HEK293 (cell line): ENCODE data around the gene KIF19.
"Not testable (repeated sequence)": the region's sequence is repeated elsewhere in the genome, so short reads cannot be mapped to it uniquely, and the experiment has no call there.

Experiments used
- CTCF ChIA-PET: fragments of 350-600 bp; formaldehyde crosslinking; extraction: SDS; loops from one replicate; lab custom pipeline; 2021; ENCODE audit warnings: antibody characterized with exemption; lab: Yijun Ruan, JAX
- POLR2A ChIA-PET: fragments of 300-600 bp; formaldehyde crosslinking; extraction: SDS; loops from one replicate; lab custom pipeline; 2020; ENCODE audit warnings: antibody characterized with exemption, inconsistent platforms; lab: Yijun Ruan, JAX
- H3K27ac ChIP-seq: fragments of 200-500 bp; sonication (Bioruptor generic); 2 replicates; pipeline ENCODE4 v1.5.1; 2014; ENCODE audit warnings: low read depth, low read length, control low read depth, inconsistent platforms; ENCODE audit errors: extremely low read depth
- H3K36me3 ChIP-seq, 2 experiments: fragments of 200-500 bp in 1 of 2; sonication (Bioruptor generic) in 1 of 2; 1 replicate in 1 of 2; 2 replicates in 1 of 2; pipeline ENCODE4 v1.5.1; 2014 to 2017; ENCODE audit warnings: inconsistent platforms in 2 of 2, low read length in 2 of 2; ENCODE audit not compliant: control insufficient read depth in 2 of 2, insufficient read depth in 1 of 2
- H3K4me1 ChIP-seq: fragments of 200-500 bp; sonication (Bioruptor generic); 2 replicates; pipeline ENCODE4 v1.5.1; 2014; ENCODE audit warnings: mild to moderate bottlenecking, low read length, inconsistent platforms; ENCODE audit not compliant: control insufficient read depth, insufficient read depth
- H3K4me3 ChIP-seq: 2 replicates; pipeline ENCODE4 v1.5.1; 2011; ENCODE audit warnings: low read depth, mild to moderate bottlenecking, control low read depth, low read length, moderate library complexity
- H3K9me3 ChIP-seq: fragments of 200-500 bp; sonication (Bioruptor generic); 2 replicates; pipeline ENCODE4 v1.5.1; 2014; ENCODE audit warnings: low read depth, low read length, inconsistent platforms; ENCODE audit not compliant: control insufficient read depth, insufficient read depth
- FEZF1 ChIP-seq: fragments of 450-650 bp; formaldehyde crosslinking; IDR thresholded peaks from 2 replicates; pipeline ENCODE4 v1.5.1; 2016; ENCODE audit warnings: missing biosample characterization, missing genetic modification characterization
- INSM2 ChIP-seq: fragments of 450-650 bp; formaldehyde crosslinking; IDR thresholded peaks from 2 replicates; pipeline ENCODE4 v1.5.1; 2016; ENCODE audit warnings: missing biosample characterization, missing genetic modification characterization
- ZBTB10 ChIP-seq: fragments of 450-650 bp; formaldehyde crosslinking; IDR thresholded peaks from 2 replicates; pipeline ENCODE4 v1.5.1; 2016; ENCODE audit warnings: missing biosample characterization, missing genetic modification characterization
- ZBTB6 ChIP-seq: fragments of 450-650 bp; formaldehyde crosslinking; IDR thresholded peaks from 2 replicates; pipeline ENCODE4 v1.5.1; 2017; ENCODE audit warnings: missing biosample characterization, missing genetic modification characterization
- ZFP3 ChIP-seq: fragments of 450-650 bp; formaldehyde crosslinking; IDR thresholded peaks from 2 replicates; pipeline ENCODE4 v1.5.1; 2016; ENCODE audit warnings: low read depth, missing biosample characterization, missing genetic modification characterization
- ZIC2 ChIP-seq: fragments of 450-650 bp; formaldehyde crosslinking; IDR thresholded peaks from 2 replicates; pipeline ENCODE4 v1.5.1; 2016; ENCODE audit warnings: missing biosample characterization, missing genetic modification characterization
- ZNF132 ChIP-seq: fragments of 450-650 bp; formaldehyde crosslinking; IDR thresholded peaks from 2 replicates; pipeline ENCODE4 v1.5.1; 2017; ENCODE audit warnings: missing biosample characterization, missing genetic modification characterization, borderline replicate concordance
- ZNF302 ChIP-seq: fragments of 450-650 bp; formaldehyde crosslinking; IDR thresholded peaks from 2 replicates; pipeline ENCODE4 v1.5.1; 2016; ENCODE audit warnings: missing biosample characterization, missing genetic modification characterization, low read depth
- ZNF433 ChIP-seq: fragments of 450-650 bp; formaldehyde crosslinking; IDR thresholded peaks from 2 replicates; pipeline ENCODE4 v1.5.1; 2016; ENCODE audit warnings: missing biosample characterization, missing genetic modification characterization, low read depth
- ZNF501 ChIP-seq: fragments of 450-650 bp; formaldehyde crosslinking; IDR thresholded peaks from 2 replicates; pipeline ENCODE4 v1.5.1; 2016; ENCODE audit warnings: missing biosample characterization, missing genetic modification characterization
- ZNF600 ChIP-seq: fragments of 450-650 bp; formaldehyde crosslinking; IDR thresholded peaks from 2 replicates; pipeline ENCODE4 v1.5.1; 2016; ENCODE audit warnings: missing biosample characterization, missing genetic modification characterization
- ZNF610 ChIP-seq: fragments of 450-650 bp; formaldehyde crosslinking; IDR thresholded peaks from 2 replicates; pipeline ENCODE4 v1.5.1; 2016; ENCODE audit warnings: missing biosample characterization, missing genetic modification characterization, borderline replicate concordance
- ZNF660 ChIP-seq: fragments of 450-650 bp; IDR thresholded peaks from 2 replicates; pipeline ENCODE4 v1.5.1; 2018; ENCODE audit warnings: missing biosample characterization, mild to moderate bottlenecking, missing genetic modification characterization
- ZNF670 ChIP-seq: fragments of 450-650 bp; formaldehyde crosslinking; IDR thresholded peaks from 2 replicates; pipeline ENCODE4 v1.5.1; 2016; ENCODE audit warnings: missing biosample characterization, missing genetic modification characterization, low read depth
- ZNF830 ChIP-seq: fragments of 450-650 bp; IDR thresholded peaks from 2 replicates; pipeline ENCODE4 v1.5.0; 2018; ENCODE audit warnings: missing biosample characterization, missing genetic modification characterization, low read depth, mild to moderate bottlenecking, moderate library complexity

KIF19 gene

GRCh38 chr17:74276541-74277009, 49.5 kb upstream of the KIF19 start:
- TF ChIP-seq ZNF830 (tag by site-specific recombination) = no peak
- TF ChIP-seq ZIC2 (tag by site-specific recombination) = peak; percentile 45; the same call in 1 of the 2 replicates
- H3K36me3 ChIP-seq = no peaks in the 10 kb centered on the region
- no peaks in the 10 kb centered on the region for H3K4me1 ChIP-seq
- no peaks in the 10 kb centered on the region for H3K9me3 ChIP-seq
- CTCF ChIA-PET = interaction anchor here (0.7 to 4.0 kb wide), 7 partner anchors 7 to 1811 kb away, joined by 3 to 15 read pairs (median 4); no protein-coding TSS in a partner anchor
- no peak overlapping the region for H3K27ac ChIP-seq
- POLR2A ChIA-PET = no interaction called here
- no peak overlapping the region for H3K4me3 ChIP-seq

- POLR2A ChIA-PET = no interaction called here
- H3K36me3 ChIP-seq = no peaks in the 10 kb centered on the region
- H3K4me1 ChIP-seq = no peaks in the 10 kb centered on the region
- TF ChIP-seq ZBTB6 = no peak
- no peak for TF ChIP-seq ZFP3 (tag by site-specific recombination)
- no peak for TF ChIP-seq ZNF132 (tag by site-specific recombination)
- no peak for TF ChIP-seq FEZF1
- no peak for TF ChIP-seq ZBTB10
- TF ChIP-seq ZNF302 (tag by site-specific recombination) = no peak
- no peak for TF ChIP-seq ZNF660 (tag by site-specific recombination)
- no peak for TF ChIP-seq ZNF600 (tag by site-specific recombination)
- no peak for TF ChIP-seq ZNF433
- TF ChIP-seq ZNF501 (tag by site-specific recombination) = no peak
- no peak for TF ChIP-seq INSM2 (tag by site-specific recombination)
- no peak for TF ChIP-seq ZNF670 (tag by site-specific recombination)
- TF ChIP-seq ZNF610 (tag by site-specific recombination) = no peak
- TF ChIP-seq, all 188 proteins: peak for 0
- no peak overlapping the region for H3K4me3 ChIP-seq
- CTCF ChIA-PET = interaction anchor here (0.6 kb wide), 1 partner anchor 18 kb away, joined by 5 read pairs; no protein-coding TSS in a partner anchor
- H3K27ac ChIP-seq = no peak overlapping the region
- H3K9me3 ChIP-seq = no peaks in the 10 kb centered on the region
Observed at GRCh38 chr17:74277935-74278334, 48.1 kb upstream of the KIF19 start.

GRCh38 chr17:74279617-74280016, 46.4 kb upstream of the KIF19 start:
- CTCF ChIA-PET = interaction anchor here (1.8 kb wide), 1 partner anchor 178 kb away, joined by 8 read pairs; no protein-coding TSS in a partner anchor
- H3K9me3 ChIP-seq, POLR2A ChIA-PET, H3K27ac ChIP-seq, H3K4me1 ChIP-seq, H3K4me3 ChIP-seq, H3K36me3 ChIP-seq: not testable (repeated sequence)
